BJ (cell line): ENCODE data around the gene CYB561. TPM values are rescaled to one million over a fixed set of nuclear protein-coding genes. Genes with fewer than 3 reads are reported as not detected.

Source experiments
- CTCF ChIA-PET: fragments of 350-600 bp; formaldehyde crosslinking; extraction: SDS; loops from one replicate; lab custom pipeline; 2021; ENCODE audit warnings: antibody characterized with exemption, inconsistent platforms; lab: Yijun Ruan, JAX
- POLR2A ChIA-PET: fragments of 300-600 bp; sonication (Branson Sonifier 250); formaldehyde crosslinking; extraction: SDS; loops from one replicate; lab custom pipeline; 2021; ENCODE audit warnings: antibody characterized with exemption; lab: Charles Lee
- DNase-seq: peaks from one replicate; pipeline ENCODE4 v3.0.0-alpha.2; 2011; ENCODE audit warnings: low read depth
- H3K27me3 ChIP-seq: 2 replicates; pipeline ENCODE4 v1.6.0; 2011; ENCODE audit warnings: low read length; ENCODE audit not compliant: control insufficient read depth, insufficient read depth
- H3K36me3 ChIP-seq: 2 replicates; pipeline ENCODE4 v1.5.1; 2011; ENCODE audit warnings: low read length; ENCODE audit not compliant: control insufficient read depth, insufficient read depth
- H3K4me3 ChIP-seq: 2 replicates; pipeline ENCODE4 v1.5.1; 2011; ENCODE audit warnings: low read depth, mild to moderate bottlenecking, control low read depth, low read length
- polyA plus RNA-seq: library from polyadenylated mRNA; depleted of rRNA; stranded (reverse); fragments of >200 nt; gene quantifications from 2 replicates; pipeline ENCODE4 v1.2.3, GENCODE V29; 2011
- TF ChIP-seq, protein P1 (sequence below): IDR thresholded peaks from 2 replicates; pipeline ENCODE4 v1.5.1; 2011; ENCODE audit warnings: low read depth, mild to moderate bottlenecking, control low read depth, inconsistent platforms, low read length, moderate library complexity; ENCODE audit not compliant: insufficient read depth

The CYB561 gene
- polyA plus RNA-seq, 1 experiment, result 17.1 TPM

DNA sequence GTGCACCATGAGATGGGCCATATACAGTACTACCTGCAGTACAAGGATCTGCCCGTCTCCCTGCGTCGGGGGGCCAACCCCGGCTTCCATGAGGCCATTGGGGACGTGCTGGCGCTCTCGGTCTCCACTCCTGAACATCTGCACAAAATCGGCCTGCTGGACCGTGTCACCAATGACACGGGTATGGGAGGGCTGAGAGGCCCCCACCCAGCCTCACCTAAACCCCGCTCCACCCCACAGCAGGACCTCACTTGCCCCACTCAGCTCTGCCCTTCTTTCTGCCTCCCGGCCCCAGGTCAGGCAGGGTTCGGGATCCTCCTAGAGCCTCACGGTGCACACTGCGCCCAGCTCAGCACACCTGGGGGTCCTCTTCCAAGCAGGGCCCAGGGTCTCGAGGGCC lies 36.4 kb upstream of the CYB561 start:
- TF ChIP-seq, protein P1, sequence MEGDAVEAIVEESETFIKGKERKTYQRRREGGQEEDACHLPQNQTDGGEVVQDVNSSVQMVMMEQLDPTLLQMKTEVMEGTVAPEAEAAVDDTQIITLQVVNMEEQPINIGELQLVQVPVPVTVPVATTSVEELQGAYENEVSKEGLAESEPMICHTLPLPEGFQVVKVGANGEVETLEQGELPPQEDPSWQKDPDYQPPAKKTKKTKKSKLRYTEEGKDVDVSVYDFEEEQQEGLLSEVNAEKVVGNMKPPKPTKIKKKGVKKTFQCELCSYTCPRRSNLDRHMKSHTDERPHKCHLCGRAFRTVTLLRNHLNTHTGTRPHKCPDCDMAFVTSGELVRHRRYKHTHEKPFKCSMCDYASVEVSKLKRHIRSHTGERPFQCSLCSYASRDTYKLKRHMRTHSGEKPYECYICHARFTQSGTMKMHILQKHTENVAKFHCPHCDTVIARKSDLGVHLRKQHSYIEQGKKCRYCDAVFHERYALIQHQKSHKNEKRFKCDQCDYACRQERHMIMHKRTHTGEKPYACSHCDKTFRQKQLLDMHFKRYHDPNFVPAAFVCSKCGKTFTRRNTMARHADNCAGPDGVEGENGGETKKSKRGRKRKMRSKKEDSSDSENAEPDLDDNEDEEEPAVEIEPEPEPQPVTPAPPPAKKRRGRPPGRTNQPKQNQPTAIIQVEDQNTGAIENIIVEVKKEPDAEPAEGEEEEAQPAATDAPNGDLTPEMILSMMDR, result no peak
- Histone ChIP-seq H3K27me3 (no peaks in the 10 kb centered on the region; the same call in 1 of the 2 replicates), H3K36me3 (no peaks in the 10 kb centered on the region; the same call in 1 of the 2 replicates), H3K4me3 (no peak overlapping the region)
- POLR2A ChIA-PET, result no interaction called here
- CTCF ChIA-PET, result interaction anchor here (0.6 to 7.2 kb wide), 5 partner anchors 9 to 331 kb away, joined by 3 to 135 read pairs (median 4); no protein-coding TSS in a partner anchor
- no peak for DNase-seq

DNA sequence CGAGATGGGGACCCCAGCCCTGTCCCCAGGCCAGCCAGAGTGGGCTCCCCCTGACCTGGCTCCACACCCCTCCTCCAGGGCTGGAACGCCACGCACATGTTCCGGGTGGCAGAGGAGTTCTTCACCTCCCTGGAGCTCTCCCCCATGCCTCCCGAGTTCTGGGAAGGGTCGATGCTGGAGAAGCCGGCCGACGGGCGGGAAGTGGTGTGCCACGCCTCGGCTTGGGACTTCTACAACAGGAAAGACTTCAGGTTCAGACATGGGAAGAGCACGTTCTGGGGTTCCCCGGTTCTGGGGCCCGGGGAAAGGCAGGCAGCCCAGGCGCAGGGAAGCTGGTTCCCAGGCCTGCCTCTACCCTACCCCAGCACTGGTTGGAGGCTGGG lies 35.4 kb upstream of the CYB561 start:
- no peaks in the 10 kb centered on the region; the same call in 1 of the 2 replicates for H3K27me3 ChIP-seq
- TF ChIP-seq, protein P1, result no peak
- CTCF ChIA-PET, result interaction anchor here (0.6 to 7.2 kb wide), 10 partner anchors 8 to 130 kb away, joined by 3 to 135 read pairs (median 3); partner anchors contain the start of gene TACO1
- DNase-seq, result no peak
- no peaks in the 10 kb centered on the region; the same call in 1 of the 2 replicates for H3K36me3 ChIP-seq
- H3K4me3 ChIP-seq, result no peak overlapping the region
- POLR2A ChIA-PET, result no interaction called here

DNA sequence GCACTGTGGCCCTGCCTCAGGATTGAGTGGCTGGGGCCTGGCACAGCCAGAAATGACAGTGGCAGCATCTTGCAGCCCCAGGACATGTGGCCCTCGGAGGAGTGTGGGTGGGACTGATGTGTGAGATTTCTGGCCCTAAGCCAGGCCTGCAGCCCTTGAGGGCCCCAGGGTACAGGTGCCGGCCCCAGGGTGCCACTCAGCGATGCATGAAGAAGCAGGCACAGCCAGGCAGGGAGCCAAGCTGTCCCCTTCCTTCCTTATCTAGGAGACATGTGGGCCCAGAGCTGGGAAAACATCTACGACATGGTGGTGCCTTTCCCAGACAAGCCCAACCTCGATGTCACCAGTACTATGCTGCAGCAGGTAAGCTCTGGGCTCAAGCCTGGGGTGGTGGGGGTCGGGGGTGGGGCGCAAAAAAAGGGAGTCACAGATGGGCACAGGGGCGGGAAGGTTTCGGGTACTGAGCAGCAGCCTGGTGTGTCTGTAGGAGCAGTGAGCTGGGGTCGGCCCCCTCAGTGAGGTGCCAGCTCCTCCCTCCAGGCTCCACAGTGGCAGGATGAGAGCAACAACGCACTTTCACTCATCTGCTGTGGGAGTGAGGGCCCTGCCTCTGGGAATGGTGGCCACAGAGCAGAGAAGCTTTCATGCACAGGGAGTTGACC lies 34.9 kb upstream of the CYB561 start:
- no peak overlapping the region for H3K4me3 ChIP-seq
- CTCF ChIA-PET, result interaction anchor here (0.9 to 7.2 kb wide), 7 partner anchors 9 to 131 kb away, joined by 3 to 135 read pairs (median 17); partner anchors contain the start of gene TACO1
- TF ChIP-seq, protein P1, result no peak
- DNase-seq, result no peak
- no peaks in the 10 kb centered on the region; the same call in 1 of the 2 replicates for H3K36me3 ChIP-seq
- H3K27me3 ChIP-seq, result no peaks in the 10 kb centered on the region; the same call in 1 of the 2 replicates
- POLR2A ChIA-PET, result no interaction called here

DNA sequence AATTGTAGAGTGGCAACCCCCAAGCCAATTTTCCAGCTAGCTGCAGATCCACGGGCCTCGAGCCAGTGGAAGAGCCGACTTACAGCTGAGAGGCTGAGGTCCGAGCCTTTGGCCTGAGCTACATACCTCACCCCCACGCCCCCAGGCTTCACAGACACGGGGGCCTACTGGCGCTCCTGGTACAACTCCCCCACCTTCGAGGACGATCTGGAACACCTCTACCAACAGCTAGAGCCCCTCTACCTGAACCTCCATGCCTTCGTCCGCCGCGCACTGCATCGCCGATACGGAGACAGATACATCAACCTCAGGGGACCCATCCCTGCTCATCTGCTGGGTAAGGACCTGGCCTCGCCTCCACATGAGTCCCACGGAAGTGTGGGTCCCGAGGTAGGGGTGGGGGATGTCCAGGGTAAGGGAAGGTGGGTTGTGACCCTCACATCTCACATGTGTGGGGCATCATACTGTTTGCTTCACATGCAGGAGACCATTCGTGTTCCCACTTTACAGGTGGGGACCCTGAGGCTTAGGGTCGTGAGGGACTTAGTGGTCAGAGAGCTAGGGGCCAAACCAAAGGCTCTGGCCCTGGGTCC lies 34.2 kb upstream of the CYB561 start:
- Histone ChIP-seq H3K27me3 (no peaks in the 10 kb centered on the region; the same call in none of the 2 replicates), H3K4me3 (no peak overlapping the region), H3K36me3 (no peaks in the 10 kb centered on the region; the same call in 1 of the 2 replicates)
- CTCF ChIA-PET, result interaction anchor here (0.9 to 7.2 kb wide), 13 partner anchors 8 to 131 kb away, joined by 3 to 135 read pairs (median 17); partner anchors contain the start of genes CYB561 and DCAF7
- DNase-seq, result no peak
- TF ChIP-seq, protein P1, result no peak
- POLR2A ChIA-PET, result no interaction called here
